ENCODE results near the gene GALR3.

- TF ChIP-seq POLR2A (IDR thresholded peaks at IDR 0.05), result no peak
- TF ChIP-seq, protein P1, sequence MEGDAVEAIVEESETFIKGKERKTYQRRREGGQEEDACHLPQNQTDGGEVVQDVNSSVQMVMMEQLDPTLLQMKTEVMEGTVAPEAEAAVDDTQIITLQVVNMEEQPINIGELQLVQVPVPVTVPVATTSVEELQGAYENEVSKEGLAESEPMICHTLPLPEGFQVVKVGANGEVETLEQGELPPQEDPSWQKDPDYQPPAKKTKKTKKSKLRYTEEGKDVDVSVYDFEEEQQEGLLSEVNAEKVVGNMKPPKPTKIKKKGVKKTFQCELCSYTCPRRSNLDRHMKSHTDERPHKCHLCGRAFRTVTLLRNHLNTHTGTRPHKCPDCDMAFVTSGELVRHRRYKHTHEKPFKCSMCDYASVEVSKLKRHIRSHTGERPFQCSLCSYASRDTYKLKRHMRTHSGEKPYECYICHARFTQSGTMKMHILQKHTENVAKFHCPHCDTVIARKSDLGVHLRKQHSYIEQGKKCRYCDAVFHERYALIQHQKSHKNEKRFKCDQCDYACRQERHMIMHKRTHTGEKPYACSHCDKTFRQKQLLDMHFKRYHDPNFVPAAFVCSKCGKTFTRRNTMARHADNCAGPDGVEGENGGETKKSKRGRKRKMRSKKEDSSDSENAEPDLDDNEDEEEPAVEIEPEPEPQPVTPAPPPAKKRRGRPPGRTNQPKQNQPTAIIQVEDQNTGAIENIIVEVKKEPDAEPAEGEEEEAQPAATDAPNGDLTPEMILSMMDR (IDR thresholded peaks at IDR 0.05), result no peak
These were observed 20.5 kb downstream of the GALR3 start for GRCh38 chr22:37843741-37844089.

All from uterus (tissue), 2 donors.